ENCODE data around the gene NYNRIN. TPM values are rescaled to one million over a fixed set of nuclear protein-coding genes. Genes with fewer than 3 reads are reported as not detected.

The NYNRIN gene
- total RNA-seq (2021; ENCODE audit: unreplicated experiment) (0.31 TPM), Bru-seq, nascent RNA (percentile 14 among the genes with signal in this experiment), BruChase-seq, experiment 1, labeled RNA remaining after a 2-hour chase (percentile 13 among the genes with signal in this experiment), BruChase-seq, experiment 2, labeled RNA remaining after a 6-hour chase (percentile 19 among the genes with signal in this experiment)
- 0.21 TPM for polyA plus RNA-seq (2012; ENCODE audit: insufficient read length)
- long read RNA-seq, result 0 reads

DNA sequence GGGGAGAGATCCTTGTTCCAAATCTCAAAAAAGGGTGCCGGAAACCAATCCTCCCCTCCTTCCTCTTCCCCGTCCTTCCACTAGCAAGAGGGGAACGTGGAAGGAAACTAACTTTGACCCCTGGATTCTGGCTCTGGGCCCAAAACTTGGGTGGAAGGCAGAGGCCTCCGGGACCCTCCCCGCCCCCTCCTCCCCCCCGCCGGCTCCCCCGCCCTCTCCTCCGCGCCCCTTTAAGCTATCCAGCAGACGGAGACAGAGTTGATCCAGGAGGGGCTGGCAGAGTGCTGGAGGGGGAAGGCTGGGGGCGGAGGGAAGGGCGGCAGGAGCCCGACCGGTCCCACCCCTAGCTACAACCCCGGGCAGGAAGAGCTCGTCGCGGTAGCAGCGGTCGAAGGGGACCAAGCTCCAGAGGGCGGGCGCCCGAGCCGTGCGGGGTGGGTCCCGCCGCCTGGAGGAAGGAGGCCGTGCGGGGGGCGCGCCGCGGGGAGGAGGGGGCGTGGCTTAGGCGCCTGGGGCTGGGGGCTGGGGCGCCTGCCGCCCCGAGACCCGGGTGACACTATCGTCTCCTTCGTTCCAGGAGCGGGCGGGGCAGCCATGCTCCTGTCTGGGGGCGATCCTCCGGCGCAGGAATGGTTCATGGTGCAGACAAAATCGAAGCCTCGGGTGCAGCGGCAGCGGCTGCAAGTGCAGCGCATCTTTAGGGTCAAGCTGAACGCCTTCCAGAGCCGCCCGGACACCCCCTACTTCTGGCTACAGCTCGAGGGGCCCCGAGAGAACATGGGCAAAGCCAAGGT, at the start of gene NYNRIN:
Gene NYNRIN, plus strand, starts transcription at position 351 of the 794 bp plus-strand sequence. Its CDS starts 244 bp downstream, at position 595.
- ChIA-PET POLR2A (interaction anchor here (0.5 to 0.7 kb wide), 2 partner anchors 20 to 272 kb away, joined by 3 to 16 read pairs; no protein-coding TSS in a partner anchor), CTCF (interaction anchor here (0.7 kb wide), 1 partner anchor 14 kb away, joined by 4 read pairs; no protein-coding TSS in a partner anchor)
- ATAC-seq (peak; percentile 70; the same call in 1 of the 2 replicates), DNase-seq (ENCODE audit: low read depth, low spot score) (no peak)
- in situ Hi-C loops (cut with HindIII; ENCODE audit: low pct_unique_long_range_greater_than_20kb, low sequenced_read_pairs) (no loop called here), intact Hi-C loops (cut with micrococcal nuclease; ENCODE audit: unreplicated experiment) (no loop called here)
- H3K36me3 ChIP-seq (ENCODE audit: control insufficient read depth, insufficient read depth, low read length), result no peaks in the 10 kb centered on the region
- no peak for TF ChIP-seq POLR2AphosphoS5 (IDR thresholded peaks at IDR 0.05; ENCODE audit: low read depth, low read length)
- no peak for TF ChIP-seq SIN3A (IDR thresholded peaks at IDR 0.05; ENCODE audit: borderline replicate concordance, insufficient read depth, low read depth, low read length)
- TF ChIP-seq, protein P1, sequence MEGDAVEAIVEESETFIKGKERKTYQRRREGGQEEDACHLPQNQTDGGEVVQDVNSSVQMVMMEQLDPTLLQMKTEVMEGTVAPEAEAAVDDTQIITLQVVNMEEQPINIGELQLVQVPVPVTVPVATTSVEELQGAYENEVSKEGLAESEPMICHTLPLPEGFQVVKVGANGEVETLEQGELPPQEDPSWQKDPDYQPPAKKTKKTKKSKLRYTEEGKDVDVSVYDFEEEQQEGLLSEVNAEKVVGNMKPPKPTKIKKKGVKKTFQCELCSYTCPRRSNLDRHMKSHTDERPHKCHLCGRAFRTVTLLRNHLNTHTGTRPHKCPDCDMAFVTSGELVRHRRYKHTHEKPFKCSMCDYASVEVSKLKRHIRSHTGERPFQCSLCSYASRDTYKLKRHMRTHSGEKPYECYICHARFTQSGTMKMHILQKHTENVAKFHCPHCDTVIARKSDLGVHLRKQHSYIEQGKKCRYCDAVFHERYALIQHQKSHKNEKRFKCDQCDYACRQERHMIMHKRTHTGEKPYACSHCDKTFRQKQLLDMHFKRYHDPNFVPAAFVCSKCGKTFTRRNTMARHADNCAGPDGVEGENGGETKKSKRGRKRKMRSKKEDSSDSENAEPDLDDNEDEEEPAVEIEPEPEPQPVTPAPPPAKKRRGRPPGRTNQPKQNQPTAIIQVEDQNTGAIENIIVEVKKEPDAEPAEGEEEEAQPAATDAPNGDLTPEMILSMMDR (IDR thresholded peaks at IDR 0.05), result no peak
- no peak for TF ChIP-seq TCF7L2 (IDR thresholded peaks at IDR 0.05; ENCODE audit: low read depth, low read length)
- TF ChIP-seq, protein P2, sequence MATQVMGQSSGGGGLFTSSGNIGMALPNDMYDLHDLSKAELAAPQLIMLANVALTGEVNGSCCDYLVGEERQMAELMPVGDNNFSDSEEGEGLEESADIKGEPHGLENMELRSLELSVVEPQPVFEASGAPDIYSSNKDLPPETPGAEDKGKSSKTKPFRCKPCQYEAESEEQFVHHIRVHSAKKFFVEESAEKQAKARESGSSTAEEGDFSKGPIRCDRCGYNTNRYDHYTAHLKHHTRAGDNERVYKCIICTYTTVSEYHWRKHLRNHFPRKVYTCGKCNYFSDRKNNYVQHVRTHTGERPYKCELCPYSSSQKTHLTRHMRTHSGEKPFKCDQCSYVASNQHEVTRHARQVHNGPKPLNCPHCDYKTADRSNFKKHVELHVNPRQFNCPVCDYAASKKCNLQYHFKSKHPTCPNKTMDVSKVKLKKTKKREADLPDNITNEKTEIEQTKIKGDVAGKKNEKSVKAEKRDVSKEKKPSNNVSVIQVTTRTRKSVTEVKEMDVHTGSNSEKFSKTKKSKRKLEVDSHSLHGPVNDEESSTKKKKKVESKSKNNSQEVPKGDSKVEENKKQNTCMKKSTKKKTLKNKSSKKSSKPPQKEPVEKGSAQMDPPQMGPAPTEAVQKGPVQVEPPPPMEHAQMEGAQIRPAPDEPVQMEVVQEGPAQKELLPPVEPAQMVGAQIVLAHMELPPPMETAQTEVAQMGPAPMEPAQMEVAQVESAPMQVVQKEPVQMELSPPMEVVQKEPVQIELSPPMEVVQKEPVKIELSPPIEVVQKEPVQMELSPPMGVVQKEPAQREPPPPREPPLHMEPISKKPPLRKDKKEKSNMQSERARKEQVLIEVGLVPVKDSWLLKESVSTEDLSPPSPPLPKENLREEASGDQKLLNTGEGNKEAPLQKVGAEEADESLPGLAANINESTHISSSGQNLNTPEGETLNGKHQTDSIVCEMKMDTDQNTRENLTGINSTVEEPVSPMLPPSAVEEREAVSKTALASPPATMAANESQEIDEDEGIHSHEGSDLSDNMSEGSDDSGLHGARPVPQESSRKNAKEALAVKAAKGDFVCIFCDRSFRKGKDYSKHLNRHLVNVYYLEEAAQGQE (IDR thresholded peaks at IDR 0.05; ENCODE audit: insufficient read depth in 1 of 2, low read depth in 2 of 2, low read length in 1 of 2), result no peak
- no peak within 1 kb of the TSS for H3K27ac ChIP-seq (ENCODE audit: low read length)
- H3K27me3 ChIP-seq (ENCODE audit: control insufficient read depth, insufficient read depth, low read length), result peaks cover 3% of the 10 kb centered on the region; the same call in 1 of the 2 replicates
- H3K4me3 ChIP-seq (ENCODE audit: low read depth in 2 of 2, low read length in 2 of 2), result peak within 1 kb of the TSS; percentile 23 to 33; a peak in 3 of 4 replicates
- BruUV-seq (replicated peaks), result no TSS peak
- no peaks in the 10 kb centered on the region for H3K4me1 ChIP-seq (ENCODE audit: control insufficient read depth, insufficient read depth, low read length)
- H3K9me3 ChIP-seq (ENCODE audit: control insufficient read depth, insufficient read depth, low read depth, low read length), result no peaks in the 10 kb centered on the region

- intact Hi-C loops (cut with micrococcal nuclease; ENCODE audit: unreplicated experiment), result no loop called here
- in situ Hi-C loops (cut with HindIII; ENCODE audit: low pct_unique_long_range_greater_than_20kb, low sequenced_read_pairs), result no loop called here
- CTCF ChIA-PET, result no interaction called here
- no TSS peak for BruUV-seq (replicated peaks)
- TF ChIP-seq, protein P1 (IDR thresholded peaks at IDR 0.05), result no peak
- no peak for TF ChIP-seq SIN3A (IDR thresholded peaks at IDR 0.05; ENCODE audit: borderline replicate concordance, insufficient read depth, low read depth, low read length)
- TF ChIP-seq, protein P2 (IDR thresholded peaks at IDR 0.05; ENCODE audit: insufficient read depth in 1 of 2, low read depth in 2 of 2, low read length in 1 of 2), result no peak
- no peak for TF ChIP-seq POLR2AphosphoS5 (IDR thresholded peaks at IDR 0.05; ENCODE audit: low read depth, low read length)
- no peak for TF ChIP-seq TCF7L2 (IDR thresholded peaks at IDR 0.05; ENCODE audit: low read depth, low read length)
- H3K36me3 ChIP-seq (ENCODE audit: control insufficient read depth, insufficient read depth, low read length), result no peaks in the 10 kb centered on the region
- H3K27me3 ChIP-seq (ENCODE audit: control insufficient read depth, insufficient read depth, low read length), result no peaks in the 10 kb centered on the region
- no peak overlapping the region for H3K4me3 ChIP-seq (ENCODE audit: low read depth in 2 of 2, low read length in 2 of 2)
- H3K9me3 ChIP-seq (ENCODE audit: control insufficient read depth, insufficient read depth, low read depth, low read length), result no peaks in the 10 kb centered on the region
- H3K27ac ChIP-seq (ENCODE audit: low read length), result no peak overlapping the region
- no peak for DNase-seq (ENCODE audit: low read depth, low spot score)
- no peaks in the 10 kb centered on the region for H3K4me1 ChIP-seq (ENCODE audit: control insufficient read depth, insufficient read depth, low read length)
- POLR2A ChIA-PET, result no interaction called here
- no peak for ATAC-seq
These were observed 49.1 kb upstream of the NYNRIN start for GRCh38 chr14:24349742-24350141.
